Keratinocyte (primary cell): ENCODE measurements around the gene CLRN3. TPM values are rescaled to one million over a fixed set of nuclear protein-coding genes. Genes with fewer than 3 reads are reported as not detected.

ENCODE experiments used
- DNase-seq: peaks from one replicate; pipeline ENCODE4 v3.0.0-alpha.2; 2011; ENCODE audit warnings: low read depth, missing footprints, low spot score
- FAIRE-seq: peaks from 2 replicates; lab custom pipeline; 2011; peaks lifted over from hg19 to GRCh38; lab: Jason Lieb, UNC
- H2AFZ ChIP-seq: 2 replicates; pipeline ENCODE4 v1.6.0; 2012; ENCODE audit warnings: low read length, control low read depth, inconsistent platforms; ENCODE audit not compliant: control insufficient read depth
- H3K27ac ChIP-seq: 2 replicates; pipeline ENCODE4 v1.5.1; 2011; ENCODE audit warnings: low read length; ENCODE audit not compliant: control insufficient read depth, insufficient read depth
- H3K27me3 ChIP-seq: 3 replicates; pipeline ENCODE4 v1.6.0; 2011; ENCODE audit warnings: low read length; ENCODE audit not compliant: control insufficient read depth, insufficient read depth; ENCODE audit errors: extremely low read depth
- H3K36me3 ChIP-seq, 2 experiments: 2 replicates in 1 of 2; 3 replicates in 1 of 2; pipeline ENCODE4 v1.5.1; 2011; ENCODE audit warnings: low read length in 2 of 2, mild to moderate bottlenecking in 1 of 2; ENCODE audit not compliant: control insufficient read depth in 2 of 2, insufficient read depth in 2 of 2; ENCODE audit errors: extremely low read depth in 1 of 2
- H3K4me1 ChIP-seq: 3 replicates; pipeline ENCODE4 v1.5.1; 2011; ENCODE audit warnings: low read length; ENCODE audit not compliant: control insufficient read depth, insufficient read depth; ENCODE audit errors: extremely low read depth
- H3K4me2 ChIP-seq: 3 replicates; pipeline ENCODE4 v1.6.0; 2011; ENCODE audit warnings: low read depth, low read length; ENCODE audit not compliant: control insufficient read depth, insufficient read depth; ENCODE audit errors: extremely low read depth
- H3K4me3 ChIP-seq, 3 experiments: fragments of 200-600 bp in 1 of 3; sonication (generic) in 1 of 3; 2 replicates in 2 of 3; 3 replicates in 1 of 3; pipeline ENCODE4 v1.5.1; 2011 to 2016; ENCODE audit warnings: low read length in 3 of 3, mild to moderate bottlenecking in 3 of 3, control low read depth in 2 of 3, inconsistent platforms in 1 of 3, low read depth in 1 of 3, mixed read lengths in 1 of 3, mixed run types in 1 of 3, moderate library complexity in 1 of 3; ENCODE audit not compliant: control insufficient read depth in 2 of 3, insufficient read depth in 2 of 3; ENCODE audit errors: extremely low read depth in 1 of 3
- H3K79me2 ChIP-seq: 2 replicates; pipeline ENCODE4 v1.6.0; 2012; ENCODE audit warnings: low read length; ENCODE audit not compliant: control insufficient read depth, insufficient read depth
- H3K9ac ChIP-seq: 3 replicates; pipeline ENCODE4 v1.6.0; 2011; ENCODE audit warnings: low read length; ENCODE audit not compliant: control insufficient read depth, insufficient read depth; ENCODE audit errors: extremely low read depth
- H3K9me1 ChIP-seq: 3 replicates; pipeline ENCODE4 v1.6.0; 2011; ENCODE audit warnings: low read length; ENCODE audit not compliant: control insufficient read depth, insufficient read depth; ENCODE audit errors: extremely low read depth
- H3K9me3 ChIP-seq: 2 replicates; pipeline ENCODE4 v1.5.1; 2012; ENCODE audit warnings: low read depth, low read length; ENCODE audit not compliant: control insufficient read depth
- H4K20me1 ChIP-seq: 3 replicates; pipeline ENCODE4 v1.6.0; 2011; ENCODE audit warnings: low read length; ENCODE audit not compliant: control insufficient read depth, insufficient read depth; ENCODE audit errors: extremely low read depth
- CTCF ChIP-seq, 3 experiments: IDR thresholded peaks in 1 of 3; conservative IDR thresholded peaks in 1 of 3; optimal IDR thresholded peaks in 1 of 3; 2 replicates in 2 of 3; 3 replicates in 1 of 3; pipeline versions ENCODE3 to v1.5.1; 2011; ENCODE audit warnings: low read length in 3 of 3, mild to moderate bottlenecking in 3 of 3, moderate library complexity in 2 of 3, control low read depth in 1 of 3, inconsistent platforms in 1 of 3; ENCODE audit not compliant: insufficient read depth in 2 of 3; ENCODE audit errors: extremely low read depth in 1 of 3
- EZH2 ChIP-seq: IDR thresholded peaks from one replicate; pipeline ENCODE4 v1.6.1; 2012; ENCODE audit warnings: inconsistent platforms, mild to moderate bottlenecking, low read length, moderate library complexity
- dilution Hi-C: fragments of 300-500 bp; cut with MboI; formaldehyde crosslinking; loops from one replicate; pipeline ENCODE4 v1.7.0; 2020; ENCODE audit warnings: low sequenced_read_pairs; ENCODE audit not compliant: extremely low pct_ligation_motif_present
- polyA plus RNA-seq, 5 experiments: library from polyadenylated mRNA; depleted of rRNA in 3 of 5; stranded (reverse) in 3 of 5; stranded (forward) in 1 of 5; unstranded in 1 of 5; fragments of >200 nt; gene quantifications; 1 replicate in 1 of 5; 2 replicates in 3 of 5; 3 replicates in 1 of 5; pipeline versions ENCODE4 v1.2.1 to v1.2.3, GENCODE V29; 2011 to 2012; ENCODE audit warnings: missing spikeins in 2 of 5, low read depth in 1 of 5, low replicate concordance in 1 of 5

CLRN3 gene
- polyA plus RNA-seq, 1 donor (not counting 4 experiments of a cell fraction or from before 2014, with no cell fraction given) = not detected

- Histone ChIP-seq H3K27ac (no peak overlapping the region), H4K20me1 (no peaks in the 10 kb centered on the region), H3K27me3 (peaks cover 20% of the 10 kb centered on the region), H3K9me1 (no peaks in the 10 kb centered on the region), H3K9ac (no peak overlapping the region), H3K9me3 (no peaks in the 10 kb centered on the region), H2AFZ (no peak overlapping the region), H3K4me3 (no peak overlapping the region), H3K36me3 (no peaks in the 10 kb centered on the region), H3K4me1 (no peaks in the 10 kb centered on the region), H3K79me2 (no peaks in the 10 kb centered on the region), H3K4me2 (no peak overlapping the region)
- TF ChIP-seq CTCF (optimal IDR thresholded peaks at IDR 0.05 in 1 of 3, IDR thresholded peaks at IDR 0.05 in 1 of 3, conservative IDR thresholded peaks at IDR 0.05 in 1 of 3; ENCODE audit: extremely low read depth in 1 of 3, insufficient read depth in 2 of 3, low read length in 3 of 3) (no peak), EZH2 (no peak)
- dilution Hi-C loops = no loop called here
- DNase-seq = no peak
- no peak for FAIRE-seq
These were observed 18.6 kb upstream of the CLRN3 start for GRCh38 chr10:127911218-127911866.

GRCh38 chr10:127910464-127910770 lies 17.7 kb upstream of the CLRN3 start:
- Histone ChIP-seq H3K36me3 (no peaks in the 10 kb centered on the region), H3K9me1 (no peaks in the 10 kb centered on the region), H4K20me1 (no peaks in the 10 kb centered on the region), H3K79me2 (no peaks in the 10 kb centered on the region), H3K27me3 (peaks cover 29% of the 10 kb centered on the region), H3K9ac (no peak overlapping the region), H3K9me3 (no peaks in the 10 kb centered on the region), H3K27ac (no peak overlapping the region), H3K4me1 (no peaks in the 10 kb centered on the region), H2AFZ (no peak overlapping the region), H3K4me3 (no peak overlapping the region), H3K4me2 (no peak overlapping the region)
- FAIRE-seq = no peak
- dilution Hi-C loops = no loop called here
- no peak for TF ChIP-seq EZH2
- no peak for TF ChIP-seq CTCF (optimal IDR thresholded peaks at IDR 0.05 in 1 of 3, IDR thresholded peaks at IDR 0.05 in 1 of 3, conservative IDR thresholded peaks at IDR 0.05 in 1 of 3; ENCODE audit: extremely low read depth in 1 of 3, insufficient read depth in 2 of 3, low read length in 3 of 3)
- DNase-seq = no peak
